A549 (cell line): Measurements from ENCODE around the gene NMT1.

Source experiments
- MAFK ChIP-seq: fragments of 450-650 bp; IDR thresholded peaks from 2 replicates; pipeline ENCODE4 v1.6.1; 2014; ENCODE audit not compliant: partially characterized antibody
- MAX ChIP-seq: IDR thresholded peaks from 2 replicates; pipeline ENCODE4 v1.6.1; 2012
- NFE2L2 ChIP-seq: fragments of 150-350 bp; conservative IDR thresholded peaks from 2 replicates; pipeline ENCODE4 v1.6.1; 2014; ENCODE audit warnings: low read length
- RFX5 ChIP-seq: fragments of 450-650 bp; IDR thresholded peaks from 2 replicates; pipeline ENCODE4 v1.7.1; 2014; ENCODE audit warnings: antibody characterized with exemption, mild to moderate bottlenecking, moderate library complexity

- TF ChIP-seq MAFK (no peak), MAX (no peak), RFX5 (no peak), NFE2L2 (no peak)
Measured at GRCh38 chr17:45128331-45128730, 67.2 kb downstream of the NMT1 start.
